GM21423 (cell line): ENCODE data around the gene ANKRD2.
A peak's percentile ranks its signal among the peaks of the same experiment; 100 is the strongest.
"Not testable (repeated sequence)": the region's sequence is repeated elsewhere in the genome, so short reads cannot be mapped to it uniquely, and the experiment has no call there.

Experiments
- ATAC-seq: cut with Tn5 transposase; IDR thresholded peaks from one replicate; pipeline ENCODE4 v1.9.1; 2021; ENCODE audit warnings: mild to moderate bottlenecking, moderate library complexity; ENCODE audit not compliant: unreplicated experiment

Gene ANKRD2

DNA sequence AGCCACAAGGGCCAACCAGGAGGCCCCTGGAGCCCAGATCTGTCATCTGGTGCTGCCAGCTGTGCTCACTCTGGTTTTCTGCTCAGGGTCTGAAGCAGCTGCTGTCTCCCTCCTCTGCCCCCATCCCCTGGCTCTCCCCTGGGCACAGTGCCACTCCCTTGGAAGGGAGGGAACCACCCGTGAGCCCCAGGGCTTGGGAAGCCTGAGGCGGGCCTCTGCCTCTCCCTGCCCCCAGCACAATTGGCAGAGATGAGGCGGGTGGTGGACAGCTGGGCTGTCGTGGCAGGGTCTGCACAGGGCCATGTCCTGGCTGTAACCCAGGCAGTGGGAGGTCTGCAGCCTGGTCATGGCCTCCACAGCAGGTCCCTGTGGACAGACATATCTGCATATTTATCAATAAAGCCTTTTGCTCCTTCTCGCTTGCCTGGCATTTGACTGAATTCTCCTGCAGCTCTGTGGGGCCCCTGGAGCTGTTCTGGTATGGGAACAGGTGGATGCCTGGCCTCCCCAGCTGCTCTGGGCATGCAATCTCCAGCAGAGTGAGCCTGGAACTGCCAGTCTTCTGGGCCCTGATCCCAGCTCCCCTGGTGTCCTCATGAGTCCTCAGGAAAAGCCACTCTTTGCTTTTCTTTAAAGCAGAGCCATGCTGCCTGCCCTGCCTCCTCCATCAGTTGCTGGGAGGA lies 1.6 kb upstream of the ANKRD2 start:
- ATAC-seq = no peak

DNA sequence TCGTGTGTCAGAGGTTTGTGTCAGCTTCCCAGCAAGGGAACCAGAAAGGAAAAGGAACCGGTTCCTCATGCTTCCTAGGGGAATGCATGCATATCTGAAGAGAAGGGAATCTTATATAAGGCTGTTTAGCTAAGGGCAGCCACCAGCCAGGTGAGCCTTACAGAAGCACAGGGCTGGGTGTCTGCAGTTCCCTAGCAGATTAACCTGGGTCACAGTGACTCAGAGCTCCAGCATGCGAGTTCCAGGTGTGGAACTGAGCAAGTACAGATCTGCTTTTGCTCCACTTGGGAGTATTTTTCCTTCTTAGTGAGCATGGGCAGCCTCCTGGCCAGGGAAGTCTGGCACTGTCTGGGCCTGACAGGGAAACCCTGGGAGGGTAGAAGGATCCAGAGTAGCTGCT lies 957 bp upstream of the ANKRD2 start:
- no peak for ATAC-seq

DNA sequence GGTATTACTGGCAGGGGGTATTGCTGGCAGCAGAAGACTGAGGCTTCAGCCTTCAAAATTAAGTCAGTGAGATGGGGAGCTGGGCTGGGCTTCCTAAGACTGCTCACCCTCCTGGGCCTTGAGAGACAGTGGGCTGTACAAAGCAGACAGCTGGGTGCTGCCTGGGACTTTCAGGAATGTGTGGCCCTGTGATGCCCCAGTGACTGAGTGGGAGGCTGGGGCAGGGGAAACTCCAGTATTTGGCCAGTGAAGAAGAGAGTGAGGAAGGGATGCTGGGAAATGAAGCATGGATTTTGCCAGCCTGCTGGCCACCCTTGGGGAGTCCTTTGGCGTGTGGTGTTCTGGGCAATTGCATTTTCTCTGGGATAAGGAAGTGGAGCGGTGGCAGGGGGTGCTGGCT lies 442 bp downstream of the ANKRD2 start:
- ATAC-seq = no peak

DNA sequence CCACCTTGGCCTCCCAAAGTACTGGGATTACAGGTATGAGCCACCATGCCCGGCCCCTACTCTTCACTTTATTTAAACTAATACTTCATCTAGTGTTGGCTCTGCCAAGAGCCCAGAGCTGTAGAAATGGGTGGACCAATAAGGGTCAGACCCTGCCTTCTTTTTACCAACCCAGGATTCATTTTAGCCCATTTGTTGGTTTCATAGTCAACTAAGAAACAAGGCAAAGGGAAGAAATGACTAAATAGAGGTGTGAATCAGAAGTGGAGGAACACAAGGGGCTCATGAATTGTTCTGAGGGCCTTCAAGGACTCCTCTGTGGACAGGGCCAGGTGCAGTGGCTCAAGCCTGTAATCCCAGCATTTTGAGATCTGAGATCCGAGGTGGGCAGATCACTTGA lies 1.1 kb downstream of the ANKRD2 start:
- no peak for ATAC-seq

DNA sequence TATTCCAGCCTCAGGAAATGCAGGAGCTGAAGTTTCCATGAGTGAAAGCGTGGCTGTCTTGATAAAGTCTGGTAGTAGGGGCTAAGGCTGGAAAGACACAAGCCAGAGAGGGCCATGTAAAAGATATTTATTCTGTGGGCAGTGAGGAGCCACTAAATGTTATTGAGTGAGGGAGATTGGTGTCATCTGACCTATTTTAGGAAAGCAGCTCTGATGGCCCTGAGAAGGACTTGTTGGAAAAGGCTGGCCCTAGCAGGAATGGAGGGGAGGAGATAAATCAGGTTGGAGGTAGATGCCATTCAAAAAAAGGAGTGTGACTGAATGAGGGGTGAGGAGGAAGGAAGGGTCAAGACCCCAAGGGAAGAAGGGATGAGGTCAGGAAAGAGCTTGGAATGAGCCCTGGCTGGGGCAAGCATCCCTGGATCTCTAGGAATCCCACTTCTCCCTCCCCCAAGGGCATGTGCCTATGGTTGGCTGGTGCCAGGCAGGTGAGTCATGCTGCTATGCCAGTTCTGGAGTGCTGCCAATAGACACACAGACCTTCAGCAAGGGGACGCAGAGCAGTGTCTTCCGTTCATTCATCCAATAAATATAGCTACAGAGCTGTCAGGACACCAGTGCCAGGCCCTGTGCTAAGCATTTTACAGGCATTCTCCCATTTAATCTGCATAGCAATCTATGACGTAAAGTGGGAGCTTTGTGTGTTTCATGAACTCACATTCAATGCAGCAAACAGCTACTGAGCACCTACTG lies 2.0 kb downstream of the ANKRD2 start:
- no peak for ATAC-seq

DNA sequence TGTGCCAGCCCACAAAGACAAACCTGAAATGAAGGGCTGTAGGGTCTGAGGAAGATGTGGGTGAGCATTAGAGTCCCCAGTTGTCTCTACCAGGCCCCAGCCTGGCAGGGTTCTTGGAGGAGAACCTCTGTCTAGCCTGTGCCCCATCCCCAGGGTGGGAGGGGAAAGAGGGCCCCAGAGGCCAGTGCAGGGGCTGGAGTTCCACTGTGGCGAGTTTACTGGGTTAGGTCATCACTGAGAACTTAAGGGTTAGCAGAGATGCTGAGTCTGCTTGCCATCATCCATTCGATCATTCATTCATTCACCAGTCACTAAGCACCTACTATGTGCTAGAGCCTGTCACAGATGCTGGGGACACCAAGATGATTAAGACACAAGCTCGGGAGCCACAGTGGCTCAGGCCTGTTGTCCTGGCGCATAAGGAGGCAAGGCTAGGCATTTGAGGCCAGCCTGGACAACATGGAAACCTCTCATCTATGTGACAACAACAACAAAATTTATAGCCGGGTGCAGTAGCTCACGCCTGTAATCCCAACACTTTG lies 2.6 kb downstream of the ANKRD2 start:
- no peak for ATAC-seq

DNA sequence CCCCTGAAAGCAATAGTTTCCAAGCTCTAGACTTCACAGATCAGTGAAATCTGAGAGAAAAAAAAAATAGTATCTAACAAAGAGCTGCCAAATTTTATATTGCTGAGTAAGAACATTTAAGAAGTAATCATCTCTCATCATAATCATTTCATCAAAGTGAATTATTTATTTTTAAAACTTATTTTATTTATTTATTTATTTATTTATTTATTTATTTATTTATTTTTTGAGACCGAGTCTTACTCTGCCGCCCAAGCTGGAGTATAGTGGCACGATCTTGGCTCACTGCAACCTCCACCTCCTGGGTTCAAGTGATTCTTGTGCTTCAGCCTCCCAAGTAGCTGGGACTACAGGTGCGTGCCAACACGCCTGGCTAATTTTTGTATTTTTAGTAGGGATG lies 3.9 kb downstream of the ANKRD2 start:
- not testable (repeated sequence) for ATAC-seq

- ATAC-seq = no peak
Measured at GRCh38 chr10:97577701-97578100, 5.1 kb downstream of the ANKRD2 start.

DNA sequence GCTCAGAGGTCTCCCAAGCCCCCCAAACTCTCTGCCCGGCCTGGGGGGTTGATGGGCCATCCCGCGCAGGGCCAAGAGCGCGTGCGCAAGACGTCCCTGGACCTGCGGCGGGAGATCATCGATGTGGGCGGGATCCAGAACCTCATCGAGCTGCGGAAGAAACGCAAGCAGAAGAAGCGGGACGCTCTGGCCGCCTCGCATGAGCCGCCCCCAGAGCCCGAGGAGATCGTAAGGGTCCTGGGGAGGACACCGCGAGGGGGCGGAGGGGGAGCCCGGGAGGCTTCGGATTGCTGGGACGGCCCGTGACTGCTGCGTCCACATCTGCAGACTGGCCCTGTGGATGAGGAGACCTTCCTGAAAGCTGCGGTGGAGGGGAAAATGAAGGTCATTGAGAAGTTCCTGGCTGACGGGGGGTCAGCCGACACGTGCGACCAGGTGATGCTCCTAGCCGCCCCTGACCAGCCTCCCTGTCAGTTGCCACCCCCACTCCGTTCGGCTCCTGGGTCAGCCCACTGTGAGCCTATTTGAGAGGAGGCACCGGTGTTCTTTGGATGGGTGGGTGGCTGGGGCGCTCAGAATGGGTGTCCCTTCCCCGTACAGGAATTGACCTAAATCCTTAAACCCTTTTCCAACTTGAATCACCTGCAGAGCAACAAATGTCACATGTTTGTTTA lies 5.7 kb downstream of the ANKRD2 start:
- ATAC-seq = no peak

- ATAC-seq = no peak
Measured at GRCh38 chr10:97580421-97581367, 8.1 kb downstream of the ANKRD2 start.

- no peak for ATAC-seq
Measured at GRCh38 chr10:97582169-97582568, 9.6 kb downstream of the ANKRD2 start.

- no peak for ATAC-seq
Measured at GRCh38 chr10:97583476-97583875, 10.9 kb downstream of the ANKRD2 start.

DNA sequence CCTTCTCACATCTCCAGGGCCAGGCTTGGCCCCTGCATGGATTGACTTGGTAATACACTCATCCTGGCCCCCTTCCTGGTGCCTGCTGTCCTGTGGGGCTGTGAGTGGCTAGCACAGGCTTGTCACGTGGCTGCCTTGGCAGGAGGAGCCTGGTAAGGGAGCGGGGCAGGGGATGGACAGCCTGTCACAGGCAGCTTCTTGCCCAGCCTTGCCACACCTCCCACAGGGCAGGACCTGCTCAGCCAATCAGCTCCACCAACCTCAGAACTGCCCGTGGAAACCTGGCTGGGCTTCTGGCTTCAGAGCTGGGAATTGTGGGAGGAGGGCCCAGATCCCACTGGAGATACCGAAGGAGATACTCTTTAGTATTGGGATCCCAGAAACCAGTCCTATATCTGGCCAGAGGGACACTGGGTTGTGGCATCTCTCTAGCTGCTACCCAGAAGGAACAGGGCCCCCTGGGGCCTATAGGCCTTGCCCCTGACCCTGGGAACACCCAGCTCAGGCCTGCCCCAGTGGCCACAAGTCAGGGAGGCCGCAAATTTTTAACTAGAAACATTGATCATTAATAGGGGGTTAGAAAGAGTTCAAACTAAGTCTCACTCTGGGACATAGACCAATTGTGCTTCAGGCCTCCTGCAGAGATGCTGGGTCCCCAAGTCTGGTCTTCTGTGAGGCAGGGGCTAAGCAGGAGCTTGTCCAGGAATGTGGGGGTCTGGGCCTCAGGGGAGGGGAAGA lies 11.7 kb downstream of the ANKRD2 start, which contains the start of gene HOGA1:
HOGA1 (plus strand) TSS at position 330 of the 738 bp plus-strand sequence; CDS start at position 645, 315 bp downstream.
- ATAC-seq = peak; percentile 60

DNA sequence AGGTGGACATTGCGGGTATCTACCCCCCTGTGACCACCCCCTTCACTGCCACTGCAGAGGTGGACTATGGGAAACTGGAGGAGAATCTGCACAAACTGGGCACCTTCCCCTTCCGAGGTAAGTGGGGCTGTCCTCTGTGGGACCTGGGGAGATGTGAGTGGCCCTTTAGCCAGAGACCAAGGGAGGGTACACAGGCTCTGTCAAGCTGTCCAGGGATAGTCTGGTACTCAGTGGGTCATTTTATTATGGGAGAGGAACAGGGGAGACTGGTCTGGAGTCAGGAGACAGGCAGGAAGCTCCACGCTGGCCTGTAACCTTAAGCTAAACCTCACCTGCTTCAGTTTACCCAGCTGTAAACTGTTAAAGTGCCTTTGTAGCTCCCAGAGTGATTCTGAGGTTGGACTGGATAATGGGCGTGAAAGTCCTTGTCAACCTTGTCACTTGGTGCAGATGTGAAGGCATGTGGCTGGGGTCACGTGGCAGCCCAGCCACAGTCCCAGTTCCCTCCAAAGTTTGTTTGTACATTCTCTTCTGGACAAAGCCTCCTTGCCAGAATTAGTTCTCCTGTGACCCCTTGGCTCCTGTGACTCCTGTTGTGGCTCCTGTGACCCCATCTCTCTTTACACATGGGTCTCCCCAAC lies 12.3 kb downstream of the ANKRD2 start:
- peak; percentile 12 for ATAC-seq

DNA sequence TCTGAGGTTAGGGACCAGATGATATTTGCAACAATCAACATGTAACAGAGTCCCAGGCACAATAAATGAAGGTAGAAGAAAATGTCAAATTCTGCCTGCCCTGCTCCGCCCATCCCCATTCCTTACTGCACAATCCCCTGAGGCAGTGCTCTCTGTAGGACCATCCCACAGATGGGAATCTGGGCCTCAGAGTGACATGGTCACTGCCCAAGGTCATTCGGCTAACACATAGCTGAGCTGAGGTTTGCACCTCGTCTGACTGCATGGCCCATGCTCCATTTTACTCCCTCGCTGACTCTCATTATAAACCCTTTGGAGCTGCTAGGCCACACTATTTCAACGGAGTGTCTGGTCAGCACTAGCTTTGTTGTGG lies 12.8 kb downstream of the ANKRD2 start:
- ATAC-seq = no peak

DNA sequence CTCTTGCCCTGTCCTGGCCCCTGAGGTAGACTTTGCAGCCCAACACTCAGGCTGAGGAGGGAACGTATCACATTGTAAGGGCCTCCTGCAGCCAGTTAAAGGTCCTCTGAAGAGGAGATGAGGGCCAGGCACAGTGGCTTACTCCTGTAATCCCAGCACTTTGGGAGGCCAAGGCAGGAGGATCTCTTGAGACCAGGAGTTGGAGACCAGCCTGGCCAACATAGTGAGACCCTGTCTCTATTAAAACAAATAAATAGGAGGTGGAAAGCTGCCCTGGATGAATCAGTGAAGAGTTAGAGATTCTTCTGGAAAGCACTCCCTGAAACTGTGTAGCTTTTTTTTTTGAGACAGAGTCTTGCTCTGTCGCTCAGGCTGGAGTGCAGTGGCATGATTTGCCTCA lies 14.6 kb downstream of the ANKRD2 start:
- no peak for ATAC-seq

GRCh38 chr10:97589479-97589878 lies 16.9 kb downstream of the ANKRD2 start, which contains the start of gene C10orf62:
Gene C10orf62, plus strand, starts transcription at chr10:97589721. Its CDS starts 177 bp downstream, at chr10:97589898.
- ATAC-seq = no peak

GRCh38 chr10:97590082-97590747 lies 17.6 kb downstream of the ANKRD2 start:
- ATAC-seq = no peak
